CD4-positive, alpha-beta T cell treated with Interleukin-12 subunit alpha and Interleukin-12 subunit beta, for 1 hour (primary cell): ENCODE results near the gene EVC2.

Experiments used
- DNase-seq: peaks from one replicate; pipeline ENCODE4 v3.0.0-alpha.2; 2020

The EVC2 gene

GRCh38 chr4:5708449-5709206 lies at the start of gene EVC2:
Gene EVC2 (minus strand): TSS chr4:5708559. CDS start chr4:5708513, 46 bp downstream.
- peak; percentile 14 for DNase-seq

- no peak for DNase-seq
These were observed 49.6 kb upstream of the EVC2 start for GRCh38 chr4:5757954-5758353.

- no peak for DNase-seq
These were observed 49.2 kb upstream of the EVC2 start for GRCh38 chr4:5757536-5757935.

GRCh38 chr4:5757091-5757490 lies 48.7 kb upstream of the EVC2 start:
- DNase-seq, result no peak

- no peak for DNase-seq
These were observed 47.9 kb upstream of the EVC2 start for GRCh38 chr4:5756271-5756670.

- no peak for DNase-seq
These were observed 47.3 kb upstream of the EVC2 start for GRCh38 chr4:5755679-5756078.

- no peak for DNase-seq
These were observed 46.8 kb upstream of the EVC2 start for GRCh38 chr4:5755161-5755560.

- DNase-seq, result no peak
These were observed 46.1 kb upstream of the EVC2 start for GRCh38 chr4:5754529-5754881.

- no peak for DNase-seq
These were observed 45.6 kb upstream of the EVC2 start for GRCh38 chr4:5753766-5754528.

GRCh38 chr4:5753366-5753765 lies 45.0 kb upstream of the EVC2 start:
- DNase-seq, result no peak

GRCh38 chr4:5752376-5753184 lies 44.2 kb upstream of the EVC2 start:
- DNase-seq, result no peak

- no peak for DNase-seq
These were observed 43.5 kb upstream of the EVC2 start for GRCh38 chr4:5751666-5752375.

- no peak for DNase-seq
These were observed 42.7 kb upstream of the EVC2 start for GRCh38 chr4:5750946-5751665.

- DNase-seq, result no peak
These were observed 41.9 kb upstream of the EVC2 start for GRCh38 chr4:5750052-5750945.

GRCh38 chr4:5749568-5749967 lies 41.2 kb upstream of the EVC2 start:
- no peak for DNase-seq

GRCh38 chr4:5747738-5748375 lies 39.5 kb upstream of the EVC2 start:
- DNase-seq, result no peak

GRCh38 chr4:5746829-5747737 lies 38.7 kb upstream of the EVC2 start:
- DNase-seq, result no peak

- no peak for DNase-seq
These were observed 37.9 kb upstream of the EVC2 start for GRCh38 chr4:5746250-5746649.

- no peak for DNase-seq
These were observed 34.6 kb upstream of the EVC2 start for GRCh38 chr4:5742968-5743367.

- no peak for DNase-seq
These were observed 34.0 kb upstream of the EVC2 start for GRCh38 chr4:5742388-5742787.
